ENCODE measurements around the gene CLEC19A. TPM values are rescaled to one million over a fixed set of nuclear protein-coding genes. Genes with fewer than 3 reads are reported as not detected.

CLEC19A gene
- total RNA-seq, 1 experiment from 2014 or later, result 0.09 TPM

DNA sequence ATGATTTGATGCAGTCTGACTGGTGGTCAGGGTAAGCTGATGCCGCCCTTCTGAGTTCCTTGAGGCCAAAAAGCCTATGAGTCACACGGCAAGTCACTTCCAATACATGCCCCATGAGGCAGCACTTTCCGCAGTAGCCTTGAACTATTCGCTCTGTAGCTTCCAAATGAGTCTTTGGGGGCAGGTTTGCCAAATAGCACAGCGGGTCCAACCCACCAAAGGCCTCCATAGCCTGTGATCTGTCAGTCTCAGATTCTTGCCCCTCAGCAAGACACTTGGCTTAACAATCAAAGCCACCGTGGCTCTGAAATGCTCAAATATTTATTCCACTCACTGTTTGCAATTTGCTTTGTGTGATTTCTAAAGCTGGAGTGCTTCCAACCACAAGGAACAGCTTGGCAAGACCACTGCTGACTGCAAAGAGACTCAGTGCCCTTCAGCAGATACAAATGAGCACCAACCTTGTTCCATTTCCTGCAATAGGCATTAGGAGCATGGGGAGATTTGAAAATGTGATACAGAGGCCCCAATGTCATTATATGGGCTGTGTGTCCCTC, 45.4 kb downstream of the CLEC19A start:
- peak; percentile 28; the same call in 1 of the 2 replicates for ATAC-seq
- DNase-seq (ENCODE audit: low spot score), result no peak
- Mint-ChIP-seq H3K4me3 (no peak overlapping the region), H3K27me3 (ENCODE audit: low read depth) (no peaks in the 10 kb centered on the region), H3K9me3 (peaks cover 20% of the 10 kb centered on the region), H3K4me1 (peaks cover 4% of the 10 kb centered on the region; the same call in 1 of the 2 replicates), H3K27ac (no peak overlapping the region), H3K36me3 (peaks cover 5% of the 10 kb centered on the region; the same call in 1 of the 2 replicates)
- ChIA-PET POLR2A (no interaction called here), CTCF (interaction anchor here (1.2 kb wide), 1 partner anchor 151 kb away, joined by 4 read pairs; no protein-coding TSS in a partner anchor)
- TF ChIP-seq GABPB1 (CRISPR knock-in tag; IDR thresholded peaks at IDR 0.05) (no peak), ZBTB21 (CRISPR knock-in tag; IDR thresholded peaks at IDR 0.05; ENCODE audit: borderline replicate concordance) (no peak), RELA (CRISPR knock-in tag; IDR thresholded peaks at IDR 0.05; ENCODE audit: borderline replicate concordance) (no peak), FOXK1 (CRISPR knock-in tag; IDR thresholded peaks at IDR 0.05) (no peak), ZNF121 (CRISPR knock-in tag; IDR thresholded peaks at IDR 0.05) (no peak), ZNF396 (CRISPR knock-in tag; IDR thresholded peaks at IDR 0.05; ENCODE audit: borderline replicate concordance) (no peak), CREB1 (CRISPR knock-in tag; IDR thresholded peaks at IDR 0.05) (no peak), ZNF671 (CRISPR knock-in tag; IDR thresholded peaks at IDR 0.05) (no peak), ZNF232 (CRISPR knock-in tag; IDR thresholded peaks at IDR 0.05) (no peak), MXD4 (CRISPR knock-in tag; IDR thresholded peaks at IDR 0.05; ENCODE audit: borderline replicate concordance) (no peak)
- TF ChIP-seq, protein P1, sequence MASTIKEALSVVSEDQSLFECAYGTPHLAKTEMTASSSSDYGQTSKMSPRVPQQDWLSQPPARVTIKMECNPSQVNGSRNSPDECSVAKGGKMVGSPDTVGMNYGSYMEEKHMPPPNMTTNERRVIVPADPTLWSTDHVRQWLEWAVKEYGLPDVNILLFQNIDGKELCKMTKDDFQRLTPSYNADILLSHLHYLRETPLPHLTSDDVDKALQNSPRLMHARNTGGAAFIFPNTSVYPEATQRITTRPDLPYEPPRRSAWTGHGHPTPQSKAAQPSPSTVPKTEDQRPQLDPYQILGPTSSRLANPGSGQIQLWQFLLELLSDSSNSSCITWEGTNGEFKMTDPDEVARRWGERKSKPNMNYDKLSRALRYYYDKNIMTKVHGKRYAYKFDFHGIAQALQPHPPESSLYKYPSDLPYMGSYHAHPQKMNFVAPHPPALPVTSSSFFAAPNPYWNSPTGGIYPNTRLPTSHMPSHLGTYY (CRISPR knock-in tag; IDR thresholded peaks at IDR 0.05), result no peak
- TF ChIP-seq, protein P2, sequence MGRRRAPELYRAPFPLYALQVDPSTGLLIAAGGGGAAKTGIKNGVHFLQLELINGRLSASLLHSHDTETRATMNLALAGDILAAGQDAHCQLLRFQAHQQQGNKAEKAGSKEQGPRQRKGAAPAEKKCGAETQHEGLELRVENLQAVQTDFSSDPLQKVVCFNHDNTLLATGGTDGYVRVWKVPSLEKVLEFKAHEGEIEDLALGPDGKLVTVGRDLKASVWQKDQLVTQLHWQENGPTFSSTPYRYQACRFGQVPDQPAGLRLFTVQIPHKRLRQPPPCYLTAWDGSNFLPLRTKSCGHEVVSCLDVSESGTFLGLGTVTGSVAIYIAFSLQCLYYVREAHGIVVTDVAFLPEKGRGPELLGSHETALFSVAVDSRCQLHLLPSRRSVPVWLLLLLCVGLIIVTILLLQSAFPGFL (CRISPR knock-in tag; IDR thresholded peaks at IDR 0.05; ENCODE audit: borderline replicate concordance), result no peak
- TF ChIP-seq, protein P3, sequence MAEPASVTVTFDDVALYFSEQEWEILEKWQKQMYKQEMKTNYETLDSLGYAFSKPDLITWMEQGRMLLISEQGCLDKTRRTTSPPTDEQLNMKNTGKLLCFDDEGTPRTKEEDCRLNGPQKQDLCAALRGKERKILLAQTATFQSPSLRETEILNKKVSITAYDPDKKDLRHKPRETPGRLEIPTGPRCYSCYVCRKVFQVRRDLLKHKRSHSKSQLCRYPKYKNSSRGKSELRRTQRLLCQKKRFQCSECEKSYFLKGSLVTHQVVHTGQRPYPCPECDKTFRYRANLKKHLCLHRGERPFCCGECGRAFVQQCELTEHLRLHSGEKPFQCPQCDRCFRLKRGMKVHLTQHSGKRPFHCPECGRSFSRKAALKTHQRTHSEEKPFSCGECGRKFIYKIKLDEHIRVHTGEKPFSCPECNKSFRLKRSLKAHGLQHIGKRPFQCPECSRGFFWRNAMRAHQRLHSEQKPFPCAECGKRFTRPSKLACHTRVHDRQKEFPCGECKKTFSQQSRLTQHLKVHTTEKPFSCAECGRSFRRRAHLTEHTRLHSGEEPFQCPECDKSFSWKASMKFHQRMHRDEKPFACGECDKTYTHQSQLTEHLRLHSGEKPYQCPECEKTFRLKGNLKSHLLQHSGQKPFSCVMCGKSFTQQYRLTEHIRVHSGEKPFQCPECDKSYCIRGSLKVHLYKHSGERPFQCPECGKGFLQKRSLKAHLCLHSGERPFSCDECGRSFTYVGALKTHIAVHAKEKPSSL (CRISPR knock-in tag; conservative IDR thresholded peaks at IDR 0.05), result no peak
- TF ChIP-seq, protein P4, sequence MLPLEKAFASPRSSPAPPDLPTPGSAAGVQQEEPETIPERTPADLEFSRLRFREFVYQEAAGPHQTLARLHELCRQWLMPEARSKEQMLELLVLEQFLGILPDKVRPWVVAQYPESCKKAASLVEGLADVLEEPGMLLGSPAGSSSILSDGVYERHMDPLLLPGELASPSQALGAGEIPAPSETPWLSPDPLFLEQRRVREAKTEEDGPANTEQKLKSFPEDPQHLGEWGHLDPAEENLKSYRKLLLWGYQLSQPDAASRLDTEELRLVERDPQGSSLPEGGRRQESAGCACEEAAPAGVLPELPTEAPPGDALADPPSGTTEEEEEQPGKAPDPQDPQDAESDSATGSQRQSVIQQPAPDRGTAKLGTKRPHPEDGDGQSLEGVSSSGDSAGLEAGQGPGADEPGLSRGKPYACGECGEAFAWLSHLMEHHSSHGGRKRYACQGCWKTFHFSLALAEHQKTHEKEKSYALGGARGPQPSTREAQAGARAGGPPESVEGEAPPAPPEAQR (CRISPR knock-in tag; IDR thresholded peaks at IDR 0.05), result no peak
- TF ChIP-seq, protein P5, sequence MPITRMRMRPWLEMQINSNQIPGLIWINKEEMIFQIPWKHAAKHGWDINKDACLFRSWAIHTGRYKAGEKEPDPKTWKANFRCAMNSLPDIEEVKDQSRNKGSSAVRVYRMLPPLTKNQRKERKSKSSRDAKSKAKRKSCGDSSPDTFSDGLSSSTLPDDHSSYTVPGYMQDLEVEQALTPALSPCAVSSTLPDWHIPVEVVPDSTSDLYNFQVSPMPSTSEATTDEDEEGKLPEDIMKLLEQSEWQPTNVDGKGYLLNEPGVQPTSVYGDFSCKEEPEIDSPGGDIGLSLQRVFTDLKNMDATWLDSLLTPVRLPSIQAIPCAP (CRISPR knock-in tag; IDR thresholded peaks at IDR 0.05), result no peak
- TF ChIP-seq, protein P6, sequence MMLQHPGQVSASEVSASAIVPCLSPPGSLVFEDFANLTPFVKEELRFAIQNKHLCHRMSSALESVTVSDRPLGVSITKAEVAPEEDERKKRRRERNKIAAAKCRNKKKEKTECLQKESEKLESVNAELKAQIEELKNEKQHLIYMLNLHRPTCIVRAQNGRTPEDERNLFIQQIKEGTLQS (CRISPR knock-in tag; conservative IDR thresholded peaks at IDR 0.05), result no peak
- TF ChIP-seq, protein P7, sequence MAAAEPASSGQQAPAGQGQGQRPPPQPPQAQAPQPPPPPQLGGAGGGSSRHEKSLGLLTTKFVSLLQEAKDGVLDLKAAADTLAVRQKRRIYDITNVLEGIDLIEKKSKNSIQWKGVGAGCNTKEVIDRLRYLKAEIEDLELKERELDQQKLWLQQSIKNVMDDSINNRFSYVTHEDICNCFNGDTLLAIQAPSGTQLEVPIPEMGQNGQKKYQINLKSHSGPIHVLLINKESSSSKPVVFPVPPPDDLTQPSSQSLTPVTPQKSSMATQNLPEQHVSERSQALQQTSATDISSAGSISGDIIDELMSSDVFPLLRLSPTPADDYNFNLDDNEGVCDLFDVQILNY (CRISPR knock-in tag; IDR thresholded peaks at IDR 0.05), result no peak
- TF ChIP-seq, protein P8, sequence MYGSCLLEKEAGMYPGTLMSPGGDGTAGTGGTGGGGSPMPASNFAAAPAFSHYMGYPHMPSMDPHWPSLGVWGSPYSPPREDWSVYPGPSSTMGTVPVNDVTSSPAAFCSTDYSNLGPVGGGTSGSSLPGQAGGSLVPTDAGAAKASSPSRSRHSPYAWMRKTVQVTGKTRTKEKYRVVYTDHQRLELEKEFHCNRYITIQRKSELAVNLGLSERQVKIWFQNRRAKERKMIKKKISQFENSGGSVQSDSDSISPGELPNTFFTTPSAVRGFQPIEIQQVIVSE (CRISPR knock-in tag; IDR thresholded peaks at IDR 0.05; ENCODE audit: borderline replicate concordance), result no peak
- TF ChIP-seq, protein P9, sequence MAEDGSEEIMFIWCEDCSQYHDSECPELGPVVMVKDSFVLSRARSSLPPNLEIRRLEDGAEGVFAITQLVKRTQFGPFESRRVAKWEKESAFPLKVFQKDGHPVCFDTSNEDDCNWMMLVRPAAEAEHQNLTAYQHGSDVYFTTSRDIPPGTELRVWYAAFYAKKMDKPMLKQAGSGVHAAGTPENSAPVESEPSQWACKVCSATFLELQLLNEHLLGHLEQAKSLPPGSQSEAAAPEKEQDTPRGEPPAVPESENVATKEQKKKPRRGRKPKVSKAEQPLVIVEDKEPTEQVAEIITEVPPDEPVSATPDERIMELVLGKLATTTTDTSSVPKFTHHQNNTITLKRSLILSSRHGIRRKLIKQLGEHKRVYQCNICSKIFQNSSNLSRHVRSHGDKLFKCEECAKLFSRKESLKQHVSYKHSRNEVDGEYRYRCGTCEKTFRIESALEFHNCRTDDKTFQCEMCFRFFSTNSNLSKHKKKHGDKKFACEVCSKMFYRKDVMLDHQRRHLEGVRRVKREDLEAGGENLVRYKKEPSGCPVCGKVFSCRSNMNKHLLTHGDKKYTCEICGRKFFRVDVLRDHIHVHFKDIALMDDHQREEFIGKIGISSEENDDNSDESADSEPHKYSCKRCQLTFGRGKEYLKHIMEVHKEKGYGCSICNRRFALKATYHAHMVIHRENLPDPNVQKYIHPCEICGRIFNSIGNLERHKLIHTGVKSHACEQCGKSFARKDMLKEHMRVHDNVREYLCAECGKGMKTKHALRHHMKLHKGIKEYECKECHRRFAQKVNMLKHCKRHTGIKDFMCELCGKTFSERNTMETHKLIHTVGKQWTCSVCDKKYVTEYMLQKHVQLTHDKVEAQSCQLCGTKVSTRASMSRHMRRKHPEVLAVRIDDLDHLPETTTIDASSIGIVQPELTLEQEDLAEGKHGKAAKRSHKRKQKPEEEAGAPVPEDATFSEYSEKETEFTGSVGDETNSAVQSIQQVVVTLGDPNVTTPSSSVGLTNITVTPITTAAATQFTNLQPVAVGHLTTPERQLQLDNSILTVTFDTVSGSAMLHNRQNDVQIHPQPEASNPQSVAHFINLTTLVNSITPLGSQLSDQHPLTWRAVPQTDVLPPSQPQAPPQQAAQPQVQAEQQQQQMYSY (CRISPR knock-in tag; IDR thresholded peaks at IDR 0.05), result no peak
